CD4-positive, alpha-beta memory T cell (primary cell): Measurements from ENCODE around the gene OBSL1. TPM values are rescaled to one million over a fixed set of nuclear protein-coding genes. Genes with fewer than 3 reads are reported as not detected.

ENCODE experiments used
- CTCF ChIA-PET: fragments of 350-600 bp; sonication (Branson Sonifier 250); formaldehyde crosslinking; loops from one replicate; lab custom pipeline; 2021; ENCODE audit warnings: inconsistent platforms; ENCODE audit not compliant: partially characterized antibody; lab: Charles Lee
- POLR2A ChIA-PET: fragments of 350-600 bp; sonication (Branson Sonifier 250); formaldehyde crosslinking; loops from one replicate; lab custom pipeline; 2021; ENCODE audit not compliant: partially characterized antibody; lab: Charles Lee
- DNase-seq, 5 donors: peaks; one replicate each; pipeline versions ENCODE4 v3.0.0 to v3.0.0-alpha.2; 2020 to 2022; ENCODE audit warnings: mixed read lengths in 1 of 5
- H3K27ac ChIP-seq: one replicate; pipeline ENCODE4 v1.7.0; 2013; ENCODE audit warnings: low read depth, low read length
- H3K27me3 ChIP-seq: 2 replicates; pipeline ENCODE4 v1.7.0; 2013; ENCODE audit warnings: mild to moderate bottlenecking, low read length, moderate library complexity; ENCODE audit not compliant: insufficient read depth
- H3K36me3 ChIP-seq: 2 replicates; pipeline ENCODE4 v1.7.0; 2013; ENCODE audit warnings: mild to moderate bottlenecking, low read length, moderate library complexity; ENCODE audit not compliant: insufficient read depth
- H3K4me1 ChIP-seq: 2 replicates; pipeline ENCODE4 v1.7.0; 2013; ENCODE audit warnings: mild to moderate bottlenecking, low read length, moderate library complexity; ENCODE audit not compliant: insufficient read depth
- H3K4me3 ChIP-seq, 2 donors: one replicate each; pipeline ENCODE4 v1.7.0; 2013; ENCODE audit warnings: low read length in 2 of 2, mild to moderate bottlenecking in 1 of 2
- H3K9me3 ChIP-seq, 2 donors: one replicate each; pipeline ENCODE4 v1.7.0; 2013; ENCODE audit warnings: low read length in 2 of 2, control low read depth in 1 of 2; ENCODE audit not compliant: control insufficient read depth in 1 of 2
- H3K27ac Mint-ChIP-seq, 7 donors: one replicate each; pipeline ENCODE4 v1.8.0; 2020 to 2021; ENCODE audit warnings: mixed read lengths in 7 of 7, mild to moderate bottlenecking in 6 of 7, inconsistent platforms in 3 of 7, moderate library complexity in 3 of 7
- H3K27me3 Mint-ChIP-seq, 2 donors: one replicate each; pipeline ENCODE4 v1.8.0; 2020 to 2021; ENCODE audit warnings: mixed read lengths in 2 of 2
- H3K36me3 Mint-ChIP-seq, 2 donors: one replicate each; pipeline ENCODE4 v1.8.0; 2020 to 2021; ENCODE audit warnings: mixed read lengths in 2 of 2, inconsistent platforms in 1 of 2, mild to moderate bottlenecking in 1 of 2
- H3K4me1 Mint-ChIP-seq, 4 donors: one replicate each; pipeline ENCODE4 v1.8.0; 2020 to 2021; ENCODE audit warnings: mixed read lengths in 4 of 4, mild to moderate bottlenecking in 1 of 4
- H3K4me3 Mint-ChIP-seq, 8 donors: one replicate each; pipeline ENCODE4 v1.8.0; 2020 to 2021; ENCODE audit warnings: mixed read lengths in 8 of 8, mild to moderate bottlenecking in 7 of 8, moderate library complexity in 6 of 8, inconsistent platforms in 3 of 8
- H3K9me3 Mint-ChIP-seq, 8 donors: one replicate each; pipeline ENCODE4 v1.8.0; 2020 to 2021; ENCODE audit warnings: mixed read lengths in 8 of 8, mild to moderate bottlenecking in 5 of 8, inconsistent platforms in 3 of 8, moderate library complexity in 1 of 8
- intact Hi-C: fragments of 100-400 bp; cut with micrococcal nuclease; formaldehyde crosslinking; loops from one replicate; pipeline ENCODE4 v1.15.1; 2023
- polyA plus RNA-seq, 2 donors: library from polyadenylated mRNA; unstranded; fragments of 300-500 nt; fragmentation: Illumina TruSeq; gene quantifications; one replicate each; pipeline ENCODE4 v1.2.3, GENCODE V29; 2021
- total RNA-seq, 2 experiments: library from RNA; stranded (reverse); gene quantifications; one replicate each; pipeline ENCODE4 v1.2.3, GENCODE V29; 2021

Gene OBSL1
- total and polyA plus RNA-seq, 4 experiments from 2014 or later, result 0.09 TPM; not detected in 3

GRCh38 chr2:219608399-219608964 lies 37.1 kb upstream of the OBSL1 start:
- H3K27me3 Mint-ChIP-seq, result no peaks in the 10 kb centered on the region
- intact Hi-C loops, result no loop called here
- CTCF ChIA-PET, result no interaction called here
- Histone ChIP-seq H3K27ac (no peak overlapping the region), H3K27me3 (no peaks in the 10 kb centered on the region), H3K36me3 (peaks cover 23% of the 10 kb centered on the region), H3K9me3 (no peaks in the 10 kb centered on the region), H3K4me3 (no peak overlapping the region), H3K4me1 (peaks cover 6% of the 10 kb centered on the region)
- no peak overlapping the region for H3K27ac Mint-ChIP-seq
- POLR2A ChIA-PET, result interaction anchor here (0.6 kb wide), 1 partner anchor 702 kb away, joined by 3 read pairs; no protein-coding TSS in a partner anchor
- H3K4me3 Mint-ChIP-seq, result no peak overlapping the region
- peaks cover 9 to 15% (median 11%) of the 10 kb centered on the region in 4 donors for H3K4me1 Mint-ChIP-seq
- H3K36me3 Mint-ChIP-seq, result peaks cover 53 to 57% of the 10 kb centered on the region in 2 donors
- no peak for DNase-seq
- no peaks in the 10 kb centered on the region for H3K9me3 Mint-ChIP-seq

- ChIA-PET CTCF (no interaction called here), POLR2A (interaction anchor here (0.6 kb wide), 1 partner anchor 702 kb away, joined by 3 read pairs; no protein-coding TSS in a partner anchor)
- Histone ChIP-seq H3K27ac (no peak overlapping the region), H3K4me3 (no peak overlapping the region), H3K4me1 (peaks cover 6% of the 10 kb centered on the region), H3K27me3 (no peaks in the 10 kb centered on the region), H3K36me3 (peaks cover 23% of the 10 kb centered on the region), H3K9me3 (no peaks in the 10 kb centered on the region)
- intact Hi-C loops, result no loop called here
- Mint-ChIP-seq H3K4me1 (peaks cover 8 to 14% (median 10%) of the 10 kb centered on the region in 4 donors), H3K4me3 (no peak overlapping the region), H3K9me3 (no peaks in the 10 kb centered on the region), H3K27ac (no peak overlapping the region), H3K27me3 (no peaks in the 10 kb centered on the region), H3K36me3 (peaks cover 53 to 58% of the 10 kb centered on the region in 2 donors)
- no peak for DNase-seq
Measured at GRCh38 chr2:219607931-219608330, 36.6 kb upstream of the OBSL1 start.

GRCh38 chr2:219605607-219605954 lies 34.2 kb upstream of the OBSL1 start:
- Histone ChIP-seq H3K27ac (no peak overlapping the region), H3K27me3 (no peaks in the 10 kb centered on the region), H3K9me3 (no peaks in the 10 kb centered on the region), H3K4me1 (no peaks in the 10 kb centered on the region), H3K36me3 (peaks cover 29% of the 10 kb centered on the region), H3K4me3 (no peak overlapping the region)
- H3K4me1 Mint-ChIP-seq, result peaks cover 0 to 3% (median 0%) of the 10 kb centered on the region in 4 donors
- no peaks in the 10 kb centered on the region for H3K9me3 Mint-ChIP-seq
- H3K4me3 Mint-ChIP-seq, result no peak overlapping the region
- no peaks in the 10 kb centered on the region for H3K27me3 Mint-ChIP-seq
- POLR2A ChIA-PET, result no interaction called here
- CTCF ChIA-PET, result no interaction called here
- intact Hi-C loops, result no loop called here
- no peak overlapping the region for H3K27ac Mint-ChIP-seq
- H3K36me3 Mint-ChIP-seq, result peaks cover 62 to 64% of the 10 kb centered on the region in 2 donors
- DNase-seq, result no peak

DNA sequence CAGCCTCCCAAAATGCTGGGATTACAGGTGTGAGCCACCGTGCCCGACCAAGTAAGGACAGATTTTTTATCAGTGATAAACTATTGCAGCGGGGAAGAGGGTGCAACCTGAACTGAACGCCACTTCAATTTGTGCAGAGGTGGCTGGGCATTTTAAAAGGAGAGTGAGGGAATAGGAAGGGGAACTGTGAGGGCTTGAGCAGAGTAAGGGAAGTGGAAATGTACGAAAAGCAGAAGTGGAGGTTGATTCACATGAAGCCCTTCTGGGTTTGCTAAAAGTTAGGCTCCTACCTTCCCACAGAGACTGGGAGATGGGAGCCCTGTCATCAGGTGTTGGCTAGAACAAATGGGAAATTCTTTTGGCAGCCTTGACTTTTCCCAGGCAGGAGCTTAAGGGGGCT lies 32.4 kb upstream of the OBSL1 start:
- Histone ChIP-seq H3K4me1 (peaks cover 1% of the 10 kb centered on the region), H3K36me3 (peaks cover 29% of the 10 kb centered on the region), H3K4me3 (no peak overlapping the region), H3K27me3 (no peaks in the 10 kb centered on the region), H3K27ac (no peak overlapping the region), H3K9me3 (no peaks in the 10 kb centered on the region)
- Mint-ChIP-seq H3K27ac (peak overlapping the region in 1 of 7 donors; percentile 54), H3K9me3 (no peaks in the 10 kb centered on the region), H3K4me3 (no peak overlapping the region), H3K36me3 (peaks cover 55% of the 10 kb centered on the region in 2 donors), H3K27me3 (no peaks in the 10 kb centered on the region), H3K4me1 (peaks cover 1 to 10% (median 5%) of the 10 kb centered on the region in 4 donors)
- DNase-seq, result no peak
- ChIA-PET POLR2A (no interaction called here), CTCF (interaction anchor here (1.1 kb wide), 1 partner anchor 63 kb away, joined by 3 read pairs; no protein-coding TSS in a partner anchor)
- intact Hi-C loops, result no loop called here

DNA sequence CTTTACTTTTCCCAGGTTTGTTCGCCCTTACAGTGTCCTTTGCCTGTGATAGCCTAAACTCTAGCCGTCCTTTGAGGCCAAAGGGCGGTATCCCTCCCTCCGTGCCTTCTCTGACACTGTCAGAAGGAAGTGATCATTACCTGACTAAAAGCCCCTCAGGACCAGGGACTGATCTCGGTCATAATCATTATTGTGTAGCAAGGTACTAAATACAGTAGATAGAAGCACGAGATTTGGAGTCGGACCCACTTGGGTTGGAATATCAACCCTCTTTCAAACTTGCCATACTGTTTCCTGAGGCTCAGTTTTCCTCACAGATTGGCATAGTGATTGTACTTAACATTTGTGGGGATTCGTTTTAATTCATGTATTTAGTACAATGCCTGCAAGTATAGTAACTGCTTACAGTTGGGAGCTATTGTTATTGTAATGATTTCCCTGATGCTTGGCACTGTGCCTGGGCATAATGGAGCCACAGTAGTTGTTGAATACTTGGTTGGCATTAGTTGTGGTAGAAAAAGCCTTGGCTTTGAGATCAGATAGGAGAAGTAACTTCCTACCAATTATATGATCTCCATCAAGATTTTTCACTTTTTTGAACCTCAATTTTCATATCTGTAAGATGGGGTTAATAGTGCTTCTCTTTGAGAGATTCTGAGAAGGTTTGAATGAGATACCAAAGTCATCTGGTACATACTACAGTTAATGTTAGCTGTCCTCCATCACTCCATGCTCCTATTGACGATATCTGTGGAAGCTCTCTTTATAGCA lies 27.2 kb upstream of the OBSL1 start:
- H3K27me3 ChIP-seq, result no peaks in the 10 kb centered on the region
- CTCF ChIA-PET, result interaction anchor here (1.2 to 1.7 kb wide), 3 partner anchors 38 to 58 kb away, joined by 3 to 16 read pairs (median 6); no protein-coding TSS in a partner anchor
- peak overlapping the region; percentile 72 for H3K27ac ChIP-seq
- Mint-ChIP-seq H3K9me3 (no peaks in the 10 kb centered on the region), H3K36me3 (peaks cover 21 to 24% of the 10 kb centered on the region in 2 donors), H3K27me3 (peaks cover 0 to 2% of the 10 kb centered on the region in 2 donors), H3K27ac (peak overlapping the region; percentile 90 to 99 (median 97)), H3K4me1 (peaks cover 10 to 24% (median 17%) of the 10 kb centered on the region in 4 donors), H3K4me3 (peak overlapping the region; percentile 90 to 97 (median 96))
- intact Hi-C loops, result loop anchor here (1.0 to 5.0 kb wide), 2 partner anchors 100 to 1974 kb away; partner anchors contain the start of genes EPHA4 and GMPPA
- peaks cover 14% of the 10 kb centered on the region for H3K36me3 ChIP-seq
- no peak for DNase-seq
- no peaks in the 10 kb centered on the region for H3K9me3 ChIP-seq
- POLR2A ChIA-PET, result interaction anchor here (0.7 to 2.0 kb wide), 6 partner anchors 9 to 319 kb away, joined by 3 to 15 read pairs (median 10); partner anchors contain the start of genes DNAJB2, DNPEP and GMPPA
- H3K4me1 ChIP-seq, result peaks cover 14% of the 10 kb centered on the region
- peak overlapping the region; percentile 62 to 100 for H3K4me3 ChIP-seq

DNA sequence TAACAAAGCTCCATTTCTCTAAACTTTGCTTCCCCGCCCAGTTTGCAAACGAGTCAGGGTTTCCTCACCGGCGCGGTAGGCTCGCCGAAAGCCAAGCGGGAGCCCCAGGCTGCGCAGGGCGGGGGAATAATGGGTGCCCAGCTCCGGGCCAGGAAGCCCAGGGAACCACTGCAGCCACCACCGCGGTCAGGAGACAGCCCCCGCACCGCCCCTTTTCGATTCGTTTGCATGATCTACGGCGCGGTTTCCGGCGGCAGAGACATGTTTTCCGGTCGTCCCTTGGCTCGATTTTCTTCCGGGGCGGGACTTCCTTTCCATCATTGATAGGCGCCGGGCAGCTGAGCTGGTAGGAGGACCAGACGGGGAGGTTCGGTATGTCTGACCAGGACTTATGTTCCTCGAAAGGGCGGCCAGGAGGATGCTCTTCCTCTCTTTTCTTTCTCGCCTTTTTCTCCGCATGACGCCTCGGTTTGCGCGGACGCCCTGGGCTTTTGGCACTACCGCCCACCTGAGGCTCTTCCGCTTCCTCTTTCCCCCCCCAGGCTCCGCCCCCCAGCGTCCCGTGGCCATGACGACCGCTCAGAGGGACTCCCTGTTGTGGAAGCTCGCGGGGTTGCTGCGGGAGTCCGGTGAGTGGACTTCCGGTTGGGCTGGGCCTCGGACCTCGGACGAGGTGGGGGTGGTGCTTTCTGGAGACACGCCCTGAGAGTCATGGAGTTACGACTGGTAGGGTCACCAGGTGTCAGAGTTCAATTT lies 26.4 kb upstream of the OBSL1 start, which contains the start of gene STK11IP:
Gene STK11IP (plus strand): TSS at position 306 of the 756 bp plus-strand sequence. CDS start 263 bp downstream, at position 569.
- Histone ChIP-seq H3K4me1 (peaks cover 14% of the 10 kb centered on the region), H3K4me3 (peak within 1 kb of the TSS; percentile 62 to 100), H3K27me3 (no peaks in the 10 kb centered on the region), H3K9me3 (no peaks in the 10 kb centered on the region), H3K27ac (peak within 1 kb of the TSS; percentile 72), H3K36me3 (peaks cover 13% of the 10 kb centered on the region)
- Mint-ChIP-seq H3K4me3 (peak within 1 kb of the TSS; percentile 90 to 97 (median 96)), H3K4me1 (peaks cover 10 to 24% (median 17%) of the 10 kb centered on the region in 4 donors), H3K36me3 (peaks cover 20 to 22% of the 10 kb centered on the region in 2 donors), H3K27ac (peak within 1 kb of the TSS; percentile 90 to 99 (median 97)), H3K9me3 (no peaks in the 10 kb centered on the region), H3K27me3 (peaks cover 3 to 7% of the 10 kb centered on the region in 2 donors)
- DNase-seq, result peak; percentile 87 to 93 (median 88)
- POLR2A ChIA-PET, result interaction anchor here (0.7 to 2.0 kb wide), 11 partner anchors 9 to 926 kb away, joined by 3 to 15 read pairs (median 4); partner anchors contain the start of genes CHPF, DNAJB2, DNPEP and GMPPA
- CTCF ChIA-PET, result interaction anchor here (1.2 to 1.8 kb wide), 7 partner anchors 17 to 100 kb away, joined by 3 to 16 read pairs (median 3); partner anchors contain the start of gene TMEM198
- intact Hi-C loops, result loop anchor here (1.0 to 5.0 kb wide), 6 partner anchors 45 to 1975 kb away; partner anchors contain the start of genes CHPF, EPHA4 and GMPPA
